T-helper 22 cell (primary cell): Measurements from ENCODE around the gene RAB18.
"Not testable (repeated sequence)": the region's sequence is repeated elsewhere in the genome, so short reads cannot be mapped to it uniquely, and the experiment has no call there.

Source experiments
- DNase-seq: peaks from one replicate; pipeline ENCODE4 v3.0.0-alpha.2; 2020; ENCODE audit warnings: low read depth

Gene RAB18

GRCh38 chr10:27504007-27504807, at the start of gene RAB18:
Gene RAB18 (plus strand): TSS chr10:27504304. CDS start chr10:27504370, 66 bp downstream.
- peak; percentile 98 for DNase-seq

- no peak for DNase-seq
Measured at GRCh38 chr10:27454837-27455236, 49.3 kb upstream of the RAB18 start.

GRCh38 chr10:27457261-27457945, 46.7 kb upstream of the RAB18 start:
- DNase-seq = no peak

GRCh38 chr10:27457966-27458365, 46.1 kb upstream of the RAB18 start:
- no peak for DNase-seq

GRCh38 chr10:27461312-27461711, 42.8 kb upstream of the RAB18 start:
- no peak for DNase-seq

- no peak for DNase-seq
Measured at GRCh38 chr10:27463961-27464360, 40.1 kb upstream of the RAB18 start.

- DNase-seq = no peak
Measured at GRCh38 chr10:27464993-27465392, 39.1 kb upstream of the RAB18 start.

- DNase-seq = not testable (repeated sequence)
Measured at GRCh38 chr10:27465596-27465995, 38.5 kb upstream of the RAB18 start.

- DNase-seq = no peak
Measured at GRCh38 chr10:27470885-27471284, 33.2 kb upstream of the RAB18 start.

GRCh38 chr10:27474741-27475140, 29.4 kb upstream of the RAB18 start:
- DNase-seq = no peak

- DNase-seq = no peak
Measured at GRCh38 chr10:27479016-27479415, 25.1 kb upstream of the RAB18 start.

- no peak for DNase-seq
Measured at GRCh38 chr10:27481486-27481885, 22.6 kb upstream of the RAB18 start.

- DNase-seq = no peak
Measured at GRCh38 chr10:27482984-27483956, 20.8 kb upstream of the RAB18 start.

- no peak for DNase-seq
Measured at GRCh38 chr10:27485368-27485767, 18.7 kb upstream of the RAB18 start.

- DNase-seq = no peak
Measured at GRCh38 chr10:27485986-27486385, 18.1 kb upstream of the RAB18 start.

- DNase-seq = no peak
Measured at GRCh38 chr10:27490807-27491206, 13.3 kb upstream of the RAB18 start.

- DNase-seq = no peak
Measured at GRCh38 chr10:27494116-27494805, 9.8 kb upstream of the RAB18 start.

GRCh38 chr10:27496137-27496536, 8.0 kb upstream of the RAB18 start:
- no peak for DNase-seq

GRCh38 chr10:27500096-27500495, 4.0 kb upstream of the RAB18 start:
- no peak for DNase-seq

GRCh38 chr10:27500886-27501285, 3.2 kb upstream of the RAB18 start:
- DNase-seq = no peak

GRCh38 chr10:27503498-27504006, 552 bp upstream of the RAB18 start:
- DNase-seq = no peak
